Esophagus squamous epithelium (tissue), 5 donors: ENCODE measurements around the gene HIPK1. TPM values are rescaled to one million over a fixed set of nuclear protein-coding genes. Genes with fewer than 3 reads are reported as not detected.

Experiments
- DNase-seq: peaks from one replicate; lab custom pipeline; 2025; lab: John Stamatoyannopoulos, UW
- H3K27ac ChIP-seq, 4 donors: fragments of 200-600 bp; sonication (generic); one replicate each; pipeline ENCODE4 v1.5.1; 2016 to 2019; ENCODE audit warnings: mild to moderate bottlenecking in 1 of 4
- H3K27me3 ChIP-seq, 4 donors: fragments of 200-600 bp; sonication (generic); 1 replicate in 3 of 4; 2 replicates in 1 of 4; pipeline versions ENCODE4 v1.5.1 to v1.6.0; 2017 to 2021; ENCODE audit warnings: antibody characterized with exemption in 1 of 4
- H3K36me3 ChIP-seq, 3 donors: fragments of 200-600 bp; sonication (generic); one replicate each; pipeline ENCODE4 v1.5.1; 2016 to 2019
- H3K4me1 ChIP-seq, 3 donors: fragments of 200-600 bp; sonication (generic); one replicate each; pipeline ENCODE4 v1.5.1; 2017 to 2019
- H3K4me3 ChIP-seq, 4 donors: fragments of 200-600 bp; sonication (generic); 1 replicate in 3 of 4; 2 replicates in 1 of 4; pipeline ENCODE4 v1.5.1; 2016 to 2019; ENCODE audit warnings: mild to moderate bottlenecking in 2 of 4, moderate library complexity in 1 of 4
- H3K9me3 ChIP-seq, 3 donors: fragments of 200-600 bp; sonication (generic); one replicate each; pipeline ENCODE4 v1.5.1; 2016 to 2019
- POLR2A ChIP-seq, 4 donors: fragments of 450-650 bp; IDR thresholded peaks; one replicate each; pipeline ENCODE4 v1.6.1; 2017; ENCODE audit warnings: antibody characterized with exemption in 4 of 4, mild to moderate bottlenecking in 4 of 4, moderate library complexity in 3 of 4
- WGBS, 2 donors: methylation state at CpG; one replicate each; pipeline ENCODE4 v1.1.5; 2018; 5-methylcytosine and 5-hydroxymethylcytosine counted together
- intact Hi-C: fragments of 100-400 bp; cut with DNase I; formaldehyde crosslinking; loops from one replicate; pipeline ENCODE4 v1.15.0; 2022
- total RNA-seq, 4 donors: library from RNA; depleted of rRNA; stranded (reverse); fragments of >200 nt; gene quantifications; one replicate each; pipeline ENCODE4 v1.1.0, GENCODE V29; 2016
- TF ChIP-seq, protein P1 (sequence below), 6 experiments: fragments of 450-650 bp in 4 of 6; fragments of 200-600 bp in 2 of 6; sonication (generic) in 2 of 6; IDR thresholded peaks; one replicate each; pipeline ENCODE4 v1.5.1; 2016 to 2019; ENCODE audit warnings: antibody characterized with exemption in 6 of 6, mild to moderate bottlenecking in 4 of 6, moderate library complexity in 4 of 6
- donor health status: DM: yes; HTN: yes; CAD: no.

HIPK1 gene
- total RNA-seq, 4 donors from 2014 or later: 34.1 to 46.5 (median 43.6) TPM

DNA sequence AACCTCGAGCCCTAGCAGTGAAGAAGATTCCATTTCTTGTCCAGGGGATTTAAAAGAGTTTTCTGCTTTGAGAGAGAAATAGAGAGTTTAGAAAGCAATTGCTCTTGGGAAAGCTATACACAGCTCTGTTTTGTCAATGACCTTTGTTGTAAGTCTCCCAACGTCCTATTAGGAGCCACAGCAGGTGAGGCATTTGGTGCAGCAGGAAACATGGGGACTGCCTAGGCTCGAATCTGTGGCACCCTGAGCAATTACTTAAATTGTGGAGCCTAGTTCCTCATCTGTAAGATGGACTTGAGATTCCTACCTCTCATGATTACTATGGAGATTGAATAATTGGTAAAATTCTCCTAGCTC is 15.8 kb upstream of the HIPK1 start:
- no peaks in the 10 kb centered on the region for H3K9me3 ChIP-seq
- H3K4me1 ChIP-seq: peaks cover 0 to 9% (median 0%) of the 10 kb centered on the region in 3 donors
- H3K4me3 ChIP-seq: peak overlapping the region in 1 of 4 donors; percentile 12
- TF ChIP-seq, protein P1, sequence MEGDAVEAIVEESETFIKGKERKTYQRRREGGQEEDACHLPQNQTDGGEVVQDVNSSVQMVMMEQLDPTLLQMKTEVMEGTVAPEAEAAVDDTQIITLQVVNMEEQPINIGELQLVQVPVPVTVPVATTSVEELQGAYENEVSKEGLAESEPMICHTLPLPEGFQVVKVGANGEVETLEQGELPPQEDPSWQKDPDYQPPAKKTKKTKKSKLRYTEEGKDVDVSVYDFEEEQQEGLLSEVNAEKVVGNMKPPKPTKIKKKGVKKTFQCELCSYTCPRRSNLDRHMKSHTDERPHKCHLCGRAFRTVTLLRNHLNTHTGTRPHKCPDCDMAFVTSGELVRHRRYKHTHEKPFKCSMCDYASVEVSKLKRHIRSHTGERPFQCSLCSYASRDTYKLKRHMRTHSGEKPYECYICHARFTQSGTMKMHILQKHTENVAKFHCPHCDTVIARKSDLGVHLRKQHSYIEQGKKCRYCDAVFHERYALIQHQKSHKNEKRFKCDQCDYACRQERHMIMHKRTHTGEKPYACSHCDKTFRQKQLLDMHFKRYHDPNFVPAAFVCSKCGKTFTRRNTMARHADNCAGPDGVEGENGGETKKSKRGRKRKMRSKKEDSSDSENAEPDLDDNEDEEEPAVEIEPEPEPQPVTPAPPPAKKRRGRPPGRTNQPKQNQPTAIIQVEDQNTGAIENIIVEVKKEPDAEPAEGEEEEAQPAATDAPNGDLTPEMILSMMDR (IDR thresholded peaks at IDR 0.05): no peak
- TF ChIP-seq POLR2A (IDR thresholded peaks at IDR 0.05): no peak
- H3K27me3 ChIP-seq: no peaks in the 10 kb centered on the region
- peaks cover 0 to 43% (median 14%) of the 10 kb centered on the region in 3 donors for H3K36me3 ChIP-seq
- intact Hi-C loops: no loop called here
- H3K27ac ChIP-seq: peak overlapping the region; percentile 14 to 84 (median 60)
- 57 to 66% methylated on average over 3 of the region's 3 CpGs for WGBS, 2 donors
- DNase-seq: no peak

DNA sequence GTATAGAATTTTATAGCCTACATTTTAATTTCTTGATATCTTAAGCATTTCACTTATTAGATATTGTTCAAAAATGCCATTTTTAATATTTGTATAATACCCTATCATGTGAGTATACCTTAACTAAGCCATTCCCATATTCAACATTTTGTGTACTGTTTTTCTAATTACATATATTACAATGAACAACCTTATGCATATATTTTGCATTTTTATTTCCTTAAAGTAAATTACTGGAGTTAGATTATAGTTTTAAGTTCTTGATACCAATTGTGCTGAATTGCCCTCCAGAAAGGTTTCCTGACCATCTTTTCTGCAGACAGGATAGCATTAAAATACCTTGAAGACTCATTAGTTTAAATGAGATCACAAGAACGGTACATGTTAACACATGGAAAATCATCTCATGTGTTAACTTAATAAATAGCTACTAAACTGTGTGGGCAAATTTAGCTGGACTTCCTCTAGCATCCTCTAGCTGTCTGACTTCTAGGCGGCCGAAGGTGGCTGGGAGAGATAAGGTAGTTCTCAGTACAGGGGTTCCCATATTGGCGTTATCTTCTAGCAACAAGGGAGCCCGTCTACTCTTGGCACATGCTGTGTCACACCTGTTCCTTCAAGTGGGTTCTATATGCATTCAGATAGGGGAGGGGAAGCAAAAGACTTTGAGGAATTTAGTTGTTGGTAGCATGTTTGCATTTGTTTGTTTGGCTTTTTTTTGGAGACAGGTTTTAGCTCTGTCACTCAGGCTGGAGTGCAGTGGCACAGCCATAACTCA is 15.0 kb upstream of the HIPK1 start:
- DNase-seq: no peak
- Histone ChIP-seq H3K9me3 (no peaks in the 10 kb centered on the region), H3K27me3 (no peaks in the 10 kb centered on the region), H3K4me1 (peaks cover 0 to 9% (median 0%) of the 10 kb centered on the region in 3 donors), H3K4me3 (no peak overlapping the region), H3K27ac (no peak overlapping the region), H3K36me3 (peaks cover 0 to 35% (median 13%) of the 10 kb centered on the region in 3 donors)
- intact Hi-C loops: no loop called here
- WGBS, 2 donors: 82 to 83% methylated on average over 5 of the region's 5 CpGs
- TF ChIP-seq, protein P1 (IDR thresholded peaks at IDR 0.05): no peak
- no peak for TF ChIP-seq POLR2A (IDR thresholded peaks at IDR 0.05)

DNA sequence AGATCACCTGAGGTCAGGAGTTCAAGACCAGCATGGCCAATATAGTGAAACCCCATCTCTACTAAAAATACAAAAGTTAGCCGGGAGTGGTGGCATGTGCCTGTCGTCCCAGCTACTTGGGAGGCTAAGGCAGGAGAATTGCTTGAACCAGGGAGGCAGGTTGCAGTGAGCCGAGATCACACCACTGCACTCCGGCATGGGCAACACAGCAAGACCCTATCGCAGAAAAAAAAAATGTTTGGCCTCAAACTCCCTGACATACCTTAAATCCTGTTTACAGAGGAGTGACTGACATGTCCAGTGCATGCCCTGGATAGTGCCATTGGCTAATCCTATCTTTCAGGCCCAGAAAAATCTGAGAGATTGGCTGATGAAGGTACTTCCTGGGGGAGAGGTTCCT is 12.2 kb upstream of the HIPK1 start:
- no peaks in the 10 kb centered on the region for H3K9me3 ChIP-seq
- H3K27me3 ChIP-seq: peaks cover 0 to 14% (median 0%) of the 10 kb centered on the region in 4 donors
- no peak for DNase-seq
- no peak overlapping the region for H3K27ac ChIP-seq
- WGBS, 2 donors: 85 to 97% methylated on average over 4 to 5 of the region's 5 CpGs
- H3K4me3 ChIP-seq: no peak overlapping the region
- TF ChIP-seq, protein P1 (IDR thresholded peaks at IDR 0.05): no peak
- TF ChIP-seq POLR2A (IDR thresholded peaks at IDR 0.05): no peak
- peaks cover 0 to 9% (median 0%) of the 10 kb centered on the region in 3 donors for H3K4me1 ChIP-seq
- peaks cover 0 to 7% (median 0%) of the 10 kb centered on the region in 3 donors for H3K36me3 ChIP-seq
- intact Hi-C loops: no loop called here

DNA sequence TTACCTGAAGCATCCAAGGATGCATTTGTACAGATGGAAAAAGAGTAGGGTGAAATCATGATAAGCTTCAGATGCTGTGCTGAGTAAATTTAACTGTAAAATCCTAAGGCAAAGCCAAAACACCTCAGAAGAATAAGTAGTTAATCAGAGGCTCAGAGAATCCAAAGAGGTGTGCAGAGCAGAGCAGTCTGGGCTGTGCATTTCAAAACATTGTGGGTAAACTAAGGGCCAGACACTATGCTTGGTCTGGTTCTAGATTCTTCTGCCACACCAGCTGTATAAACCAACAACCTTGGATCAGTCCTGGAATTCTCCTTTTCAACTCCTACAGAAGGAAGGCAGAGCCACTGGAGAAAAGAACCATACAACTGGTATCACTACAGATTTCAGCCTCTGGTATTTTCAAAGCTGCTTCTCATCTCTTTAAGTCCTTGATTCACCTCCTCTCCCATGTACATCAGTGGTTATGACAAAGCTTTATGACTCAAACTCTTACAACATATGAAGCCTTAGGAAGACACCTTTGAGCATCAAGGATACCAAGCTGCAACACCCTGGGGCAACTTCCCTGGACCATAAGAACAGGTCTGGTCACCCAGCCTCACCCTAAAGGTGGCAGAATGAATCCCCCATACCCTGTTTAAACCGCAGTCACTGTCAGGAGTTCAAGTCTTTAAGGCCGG is 11.6 kb upstream of the HIPK1 start:
- H3K4me3 ChIP-seq: no peak overlapping the region
- peaks cover 0 to 15% (median 0%) of the 10 kb centered on the region in 4 donors for H3K27me3 ChIP-seq
- H3K36me3 ChIP-seq: peaks cover 0 to 2% (median 0%) of the 10 kb centered on the region in 3 donors
- DNase-seq: no peak
- H3K9me3 ChIP-seq: no peaks in the 10 kb centered on the region
- intact Hi-C loops: no loop called here
- 82 to 90% methylated on average over 2 of the region's 2 CpGs for WGBS, 2 donors
- TF ChIP-seq, protein P1 (IDR thresholded peaks at IDR 0.05): no peak
- no peak for TF ChIP-seq POLR2A (IDR thresholded peaks at IDR 0.05)
- no peak overlapping the region for H3K27ac ChIP-seq
- peaks cover 0 to 8% (median 0%) of the 10 kb centered on the region in 3 donors for H3K4me1 ChIP-seq

DNA sequence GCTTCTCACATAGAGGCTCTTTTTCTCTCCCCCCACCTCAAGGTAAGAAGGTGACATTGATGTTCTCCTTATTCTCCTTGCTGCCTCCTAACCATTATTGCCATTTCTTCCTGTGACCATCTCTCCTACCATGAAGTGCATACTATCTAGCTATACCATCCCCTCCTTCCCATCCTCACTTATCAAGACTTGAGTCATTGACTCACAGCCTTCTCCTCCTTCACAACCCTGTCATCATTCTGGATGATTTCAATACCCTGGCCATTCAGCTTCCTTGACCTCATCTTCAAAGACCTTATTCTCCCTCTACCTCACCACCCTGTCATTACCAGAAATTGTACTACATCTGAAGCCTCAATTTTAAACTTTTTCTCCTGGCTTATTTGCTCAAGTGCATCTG is 10.9 kb upstream of the HIPK1 start:
- H3K4me3 ChIP-seq: no peak overlapping the region
- H3K27ac ChIP-seq: no peak overlapping the region
- no peak for TF ChIP-seq POLR2A (IDR thresholded peaks at IDR 0.05)
- TF ChIP-seq, protein P1 (IDR thresholded peaks at IDR 0.05): no peak
- H3K36me3 ChIP-seq: no peaks in the 10 kb centered on the region
- intact Hi-C loops: no loop called here
- H3K9me3 ChIP-seq: no peaks in the 10 kb centered on the region
- peaks cover 0 to 15% (median 0%) of the 10 kb centered on the region in 4 donors for H3K27me3 ChIP-seq
- DNase-seq: no peak
- H3K4me1 ChIP-seq: peaks cover 0 to 1% (median 0%) of the 10 kb centered on the region in 3 donors
